A549 (cell line): ENCODE results near the gene NTM. TPM values are rescaled to one million over a fixed set of nuclear protein-coding genes. Genes with fewer than 3 reads are reported as not detected.

Experiments used
- ATAC-seq, 2 experiments: fragments of 200-7000 bp in 1 of 2; fragments of >200 bp in 1 of 2; cut with Nextera tagmentation in 1 of 2; cut with Tn5 transposase in 1 of 2; 3 replicates each; pipeline versions ENCODE4 v1.8.0 to v1.9.1; 2018 to 2020; ENCODE audit warnings: mild to moderate bottlenecking in 1 of 2, moderate library complexity in 1 of 2
- CTCF ChIA-PET: fragments of 300-600 bp; sonication (Branson Sonifier 250); formaldehyde crosslinking; extraction: SDS; loops from one replicate; lab custom pipeline; 2021; ENCODE audit warnings: antibody characterized with exemption, inconsistent platforms; lab: Yijun Ruan, JAX
- POLR2A ChIA-PET: fragments of 350-600 bp; formaldehyde crosslinking; extraction: SDS; loops from one replicate; lab custom pipeline; 2021; ENCODE audit warnings: antibody characterized with exemption, inconsistent platforms; lab: Yijun Ruan, JAX
- DNase-seq, 2 experiments: peaks; one replicate each; pipeline versions ENCODE4 v3.0.0 to v3.0.0-alpha.2; 2011 to 2016; ENCODE audit warnings: low read depth in 1 of 2, low spot score in 1 of 2
- FAIRE-seq: peaks from 2 replicates; lab custom pipeline; 2011; peaks lifted over from hg19 to GRCh38; lab: Jason Lieb, UNC
- H3K27ac ChIP-seq, 2 experiments: fragments of >200 bp; sonication (Bioruptor Twin); formaldehyde crosslinking; 3 replicates each; pipeline ENCODE4 v1.5.1; 2016 to 2017
- H3K4me1 ChIP-seq: fragments of >200 bp; sonication (Bioruptor Twin); formaldehyde crosslinking; 3 replicates; pipeline ENCODE4 v1.6.1; 2016
- H3K4me2 ChIP-seq: fragments of >200 bp; sonication (Bioruptor Twin); formaldehyde crosslinking; 3 replicates; pipeline ENCODE4 v1.6.1; 2016
- H3K4me3 ChIP-seq: fragments of >200 bp; sonication (Bioruptor Twin); formaldehyde crosslinking; 3 replicates; pipeline ENCODE4 v1.5.1; 2016
- H3K9me3 ChIP-seq: fragments of >200 bp; sonication (Bioruptor Twin); formaldehyde crosslinking; 3 replicates; pipeline ENCODE4 v1.6.1; 2016
- CHD2 ChIP-seq: fragments of 150-350 bp; IDR thresholded peaks from 2 replicates; pipeline ENCODE4 v1.6.1; 2014; ENCODE audit warnings: low read length; ENCODE audit not compliant: partially characterized antibody
- FOSB ChIP-seq: fragments of 250-450 bp; sonication (Bioruptor Pico); IDR thresholded peaks from 2 replicates; pipeline ENCODE4 v1.5.0; 2020; ENCODE audit warnings: mild to moderate bottlenecking, moderate library complexity
- GATA3 ChIP-seq: IDR thresholded peaks from 2 replicates; pipeline ENCODE4 v1.6.1; 2012; ENCODE audit warnings: borderline replicate concordance
- HDAC2 ChIP-seq: fragments of 200-600 bp; sonication (generic); IDR thresholded peaks from 2 replicates; pipeline ENCODE4 v1.6.1; 2016
- HES2 ChIP-seq: fragments of >200 bp; sonication (Bioruptor Twin); formaldehyde crosslinking; IDR thresholded peaks from 2 replicates; pipeline ENCODE4 v1.6.1; 2016
- HEYL ChIP-seq: fragments of 250-450 bp; sonication (Bioruptor Pico); IDR thresholded peaks from 2 replicates; pipeline ENCODE4 v1.8.0; 2021; ENCODE audit warnings: mild to moderate bottlenecking, moderate library complexity
- HOXB5 ChIP-seq: fragments of 250-450 bp; sonication (Bioruptor Pico); IDR thresholded peaks from 2 replicates; pipeline ENCODE4 v1.5.0; 2020; ENCODE audit warnings: mild to moderate bottlenecking, moderate library complexity
- MAX ChIP-seq: IDR thresholded peaks from 2 replicates; pipeline ENCODE4 v1.6.1; 2012
- NFE2L2 ChIP-seq: fragments of 150-350 bp; conservative IDR thresholded peaks from 2 replicates; pipeline ENCODE4 v1.6.1; 2014; ENCODE audit warnings: low read length
- NPAS2 ChIP-seq: fragments of 250-450 bp; sonication (Bioruptor Pico); IDR thresholded peaks from 2 replicates; pipeline ENCODE4 v1.8.0; 2022; ENCODE audit warnings: mild to moderate bottlenecking, moderate library complexity, borderline replicate concordance
- PBX3 ChIP-seq: IDR thresholded peaks from 2 replicates; pipeline ENCODE4 v1.6.1; 2012
- POLR2AphosphoS2 ChIP-seq: conservative IDR thresholded peaks from 2 replicates; pipeline ENCODE4 v1.6.1; 2012; ENCODE audit warnings: low read length, improper control_type of control experiment, inconsistent platforms
- RAD21 ChIP-seq, 2 experiments: fragments of >200 bp in 1 of 2; sonication (Bioruptor Twin) in 1 of 2; formaldehyde crosslinking in 1 of 2; IDR thresholded peaks in 1 of 2; conservative IDR thresholded peaks in 1 of 2; 2 replicates in 1 of 2; 3 replicates in 1 of 2; pipeline ENCODE4 v1.6.1; 2012 to 2018; ENCODE audit warnings: inconsistent platforms in 1 of 2
- RNF2 ChIP-seq: fragments of 200-600 bp; sonication (generic); IDR thresholded peaks from 2 replicates; pipeline ENCODE4 v1.6.1; 2016; ENCODE audit warnings: low read depth, mild to moderate bottlenecking, antibody characterized with exemption, moderate library complexity, borderline replicate concordance
- SMC3 ChIP-seq: fragments of >200 bp; sonication (Bioruptor Twin); formaldehyde crosslinking; IDR thresholded peaks from 3 replicates; pipeline ENCODE4 v1.6.1; 2018; ENCODE audit warnings: inconsistent platforms
- WGBS: methylation state at CpG from one replicate; pipeline ENCODE4 v1.1.6; 2017; ENCODE audit errors: missing lambda C conversion rate; 5-methylcytosine and 5-hydroxymethylcytosine counted together
- polyA plus RNA-seq, 4 experiments: library from polyadenylated mRNA; depleted of rRNA in 3 of 4; stranded (reverse); fragments of >200 nt; fragmentation: RNase III in 1 of 4; extraction: RNeasy Plus Mini Kit Qiagen cat#74134 plus additional on column Dnase treatment in 1 of 4; gene quantifications; 2 replicates in 3 of 4; 3 replicates in 1 of 4; pipeline ENCODE4 v1.2.3, GENCODE V29; 2011 to 2017
- TF ChIP-seq, protein P1 (sequence below): fragments of 250-450 bp; sonication (Bioruptor Pico); IDR thresholded peaks from 2 replicates; pipeline ENCODE4 v1.5.0; 2021; ENCODE audit warnings: mild to moderate bottlenecking, moderate library complexity, borderline replicate concordance
- TF ChIP-seq, protein P2 (sequence below): fragments of >200 bp; sonication (Bioruptor Twin); formaldehyde crosslinking; IDR thresholded peaks from 3 replicates; pipeline ENCODE4 v1.5.1; 2016

NTM gene
- polyA plus RNA-seq, 2 of the 4 experiments (the other 2 are of a cell fraction), result not detected

DNA sequence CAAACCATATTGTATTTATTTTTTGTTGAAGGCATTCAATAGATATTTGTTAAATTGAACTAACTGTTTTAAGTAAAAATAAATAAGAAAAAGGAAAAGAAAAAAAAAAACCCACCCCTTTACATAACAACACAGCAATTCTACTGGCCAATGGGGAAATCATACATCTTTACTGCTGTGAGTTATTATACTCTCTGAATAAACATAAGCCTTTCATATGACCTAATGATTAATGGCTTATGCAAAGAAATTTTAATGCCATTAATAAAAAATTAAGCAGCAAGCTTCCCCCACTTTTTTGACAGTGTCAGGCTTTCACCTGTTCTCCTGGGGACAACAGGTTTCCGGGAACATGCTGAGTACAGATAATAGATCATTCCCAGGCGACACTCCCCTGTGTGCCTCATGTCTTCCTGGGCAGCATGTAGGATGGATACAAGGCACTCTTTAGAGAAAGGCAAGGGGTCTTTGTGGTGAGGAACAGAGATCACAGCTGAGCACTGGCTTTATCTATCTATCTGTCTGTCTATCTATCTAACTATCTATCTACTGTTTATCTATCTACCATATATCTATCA is 676.0 kb downstream of the NTM start:
- 6% methylated on average over 2 of the region's 2 CpGs for WGBS
- DNase-seq (no peak), FAIRE-seq (no peak), ATAC-seq (no peak)
- Histone ChIP-seq H3K27ac (no peak overlapping the region), H3K4me1 (no peaks in the 10 kb centered on the region), H3K9me3 (no peaks in the 10 kb centered on the region), H3K4me3 (no peak overlapping the region), H3K4me2 (no peak overlapping the region)
- TF ChIP-seq FOSB (CRISPR knock-in tag) (no peak), CHD2 (no peak)
- ChIA-PET POLR2A (no interaction called here), CTCF (no interaction called here)

DNA sequence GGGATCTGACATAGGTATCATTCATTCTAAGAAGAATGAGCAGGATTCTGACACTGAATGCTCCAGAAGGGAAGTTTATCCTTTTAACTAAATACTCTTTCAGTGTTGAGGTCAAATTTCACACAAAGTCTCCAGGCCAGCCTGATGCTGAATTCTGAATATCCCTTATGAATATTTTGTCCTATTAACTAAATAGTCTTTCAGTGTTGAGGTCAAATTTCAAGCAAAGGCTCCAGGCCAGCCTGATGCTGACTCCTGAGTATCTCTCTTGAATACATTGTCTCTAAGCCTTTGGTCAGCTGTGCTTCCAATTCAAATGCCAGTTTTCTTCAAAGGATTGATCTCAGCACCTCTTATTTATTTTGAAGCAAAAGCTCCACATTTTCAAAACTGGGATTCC is 676.8 kb downstream of the NTM start:
- DNase-seq (no peak), FAIRE-seq (no peak), ATAC-seq (no peak)
- TF ChIP-seq RNF2, result no peak
- TF ChIP-seq, protein P1, sequence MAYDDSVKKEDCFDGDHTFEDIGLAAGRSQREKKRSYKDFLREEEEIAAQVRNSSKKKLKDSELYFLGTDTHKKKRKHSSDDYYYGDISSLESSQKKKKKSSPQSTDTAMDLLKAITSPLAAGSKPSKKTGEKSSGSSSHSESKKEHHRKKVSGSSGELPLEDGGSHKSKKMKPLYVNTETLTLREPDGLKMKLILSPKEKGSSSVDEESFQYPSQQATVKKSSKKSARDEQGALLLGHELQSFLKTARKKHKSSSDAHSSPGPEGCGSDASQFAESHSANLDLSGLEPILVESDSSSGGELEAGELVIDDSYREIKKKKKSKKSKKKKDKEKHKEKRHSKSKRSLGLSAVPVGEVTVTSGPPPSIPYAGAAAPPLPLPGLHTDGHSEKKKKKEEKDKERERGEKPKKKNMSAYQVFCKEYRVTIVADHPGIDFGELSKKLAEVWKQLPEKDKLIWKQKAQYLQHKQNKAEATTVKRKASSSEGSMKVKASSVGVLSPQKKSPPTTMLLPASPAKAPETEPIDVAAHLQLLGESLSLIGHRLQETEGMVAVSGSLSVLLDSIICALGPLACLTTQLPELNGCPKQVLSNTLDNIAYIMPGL (CRISPR knock-in tag), result no peak
- TF ChIP-seq HOXB5 (CRISPR knock-in tag), result no peak
- TF ChIP-seq, protein P2, sequence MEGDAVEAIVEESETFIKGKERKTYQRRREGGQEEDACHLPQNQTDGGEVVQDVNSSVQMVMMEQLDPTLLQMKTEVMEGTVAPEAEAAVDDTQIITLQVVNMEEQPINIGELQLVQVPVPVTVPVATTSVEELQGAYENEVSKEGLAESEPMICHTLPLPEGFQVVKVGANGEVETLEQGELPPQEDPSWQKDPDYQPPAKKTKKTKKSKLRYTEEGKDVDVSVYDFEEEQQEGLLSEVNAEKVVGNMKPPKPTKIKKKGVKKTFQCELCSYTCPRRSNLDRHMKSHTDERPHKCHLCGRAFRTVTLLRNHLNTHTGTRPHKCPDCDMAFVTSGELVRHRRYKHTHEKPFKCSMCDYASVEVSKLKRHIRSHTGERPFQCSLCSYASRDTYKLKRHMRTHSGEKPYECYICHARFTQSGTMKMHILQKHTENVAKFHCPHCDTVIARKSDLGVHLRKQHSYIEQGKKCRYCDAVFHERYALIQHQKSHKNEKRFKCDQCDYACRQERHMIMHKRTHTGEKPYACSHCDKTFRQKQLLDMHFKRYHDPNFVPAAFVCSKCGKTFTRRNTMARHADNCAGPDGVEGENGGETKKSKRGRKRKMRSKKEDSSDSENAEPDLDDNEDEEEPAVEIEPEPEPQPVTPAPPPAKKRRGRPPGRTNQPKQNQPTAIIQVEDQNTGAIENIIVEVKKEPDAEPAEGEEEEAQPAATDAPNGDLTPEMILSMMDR, result no peak
- TF ChIP-seq MAX, result no peak
- no peak for TF ChIP-seq HES2
- TF ChIP-seq SMC3, result no peak
- Histone ChIP-seq H3K4me3 (no peak overlapping the region), H3K4me1 (no peaks in the 10 kb centered on the region), H3K27ac (no peak overlapping the region), H3K9me3 (no peaks in the 10 kb centered on the region), H3K4me2 (no peak overlapping the region)
- ChIA-PET CTCF (no interaction called here), POLR2A (no interaction called here)

DNA sequence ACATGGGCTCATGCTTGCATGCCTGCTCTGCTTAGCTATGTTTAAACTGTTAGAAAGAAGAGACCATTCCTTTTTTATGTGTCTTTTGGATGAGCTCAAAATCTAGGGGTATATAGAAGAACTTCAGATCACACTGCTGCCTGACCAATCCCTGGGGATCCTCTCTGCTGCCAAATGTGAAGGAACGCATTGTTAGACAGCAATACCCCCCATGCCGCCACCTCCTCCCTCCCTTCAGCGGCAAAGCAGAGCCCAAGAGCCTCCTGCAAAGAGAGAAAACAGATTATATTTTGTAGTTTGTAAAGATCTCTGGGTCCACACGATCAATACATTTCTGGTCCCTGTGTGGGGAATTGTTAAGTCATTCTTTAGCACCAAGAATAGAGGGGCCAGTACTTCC is 677.6 kb downstream of the NTM start:
- Histone ChIP-seq H3K4me2 (no peak overlapping the region), H3K4me3 (no peak overlapping the region), H3K4me1 (no peaks in the 10 kb centered on the region), H3K9me3 (no peaks in the 10 kb centered on the region), H3K27ac (no peak overlapping the region)
- DNase-seq (no peak), ATAC-seq (no peak)
- POLR2A ChIA-PET, result no interaction called here
- CTCF ChIA-PET, result no interaction called here
- no peak for TF ChIP-seq HEYL (CRISPR knock-in tag)
- TF ChIP-seq NPAS2 (CRISPR knock-in tag), result no peak
- no peak for TF ChIP-seq NFE2L2
- no peak for TF ChIP-seq HDAC2
- TF ChIP-seq CHD2, result no peak
- TF ChIP-seq POLR2AphosphoS2, result no peak
- TF ChIP-seq, all 56 proteins: peak for 0
- FAIRE-seq, result no peak
- WGBS, result 23% methylated on average over 4 of the region's 4 CpGs

DNA sequence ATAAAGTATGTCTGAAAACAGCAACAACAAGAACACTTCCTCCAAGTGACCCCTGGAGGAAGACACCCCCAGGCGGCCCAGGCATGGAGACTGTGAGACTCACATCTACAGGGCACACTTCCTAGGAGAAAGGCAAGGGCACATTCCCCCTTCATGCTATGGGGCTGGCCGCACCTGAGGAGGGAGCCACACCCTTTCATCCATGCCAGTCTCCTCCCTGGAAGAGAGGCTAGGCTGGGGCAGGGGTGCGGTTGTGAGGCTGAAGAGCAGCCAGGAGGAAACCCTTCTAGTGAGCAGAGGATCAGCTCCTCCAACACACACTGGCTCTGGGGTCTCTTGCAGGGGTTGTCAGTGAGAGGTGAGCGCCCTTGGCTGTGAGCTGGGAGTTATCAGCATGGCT is 678.8 kb downstream of the NTM start:
- no peak for TF ChIP-seq NFE2L2
- TF ChIP-seq PBX3, result no peak
- TF ChIP-seq POLR2AphosphoS2, result no peak
- TF ChIP-seq GATA3, result no peak
- TF ChIP-seq RAD21 (conservative IDR thresholded peaks at IDR 0.05 in 1 of 2, IDR thresholded peaks at IDR 0.05 in 1 of 2), result no peak
- ATAC-seq (no peak), FAIRE-seq (no peak), DNase-seq (no peak)
- no peaks in the 10 kb centered on the region for H3K9me3 ChIP-seq
- no peak overlapping the region for H3K27ac ChIP-seq
- ChIA-PET POLR2A (no interaction called here), CTCF (no interaction called here)
- no peak overlapping the region for H3K4me2 ChIP-seq
- no peaks in the 10 kb centered on the region for H3K4me1 ChIP-seq
- 0% methylated on average over 1 of the region's 4 CpGs for WGBS
- no peak overlapping the region for H3K4me3 ChIP-seq
